Glomerular endothelial cell (primary cell): ENCODE data around the gene RBP3. TPM values are rescaled to one million over a fixed set of nuclear protein-coding genes. Genes with fewer than 3 reads are reported as not detected.

ENCODE experiments used
- DNase-seq: peaks from one replicate; pipeline ENCODE4 v3.0.0-alpha.2; 2011; ENCODE audit warnings: low read depth, low spot score; ENCODE audit errors: extremely low read depth
- total RNA-seq: library from RNA; depleted of rRNA; stranded (reverse); fragments of >200 nt; gene quantifications from 2 replicates; pipeline ENCODE4 v1.2.3, GENCODE V29; 2015

RBP3 gene
- total RNA-seq, 1 donor from 2014 or later, result not detected

DNA sequence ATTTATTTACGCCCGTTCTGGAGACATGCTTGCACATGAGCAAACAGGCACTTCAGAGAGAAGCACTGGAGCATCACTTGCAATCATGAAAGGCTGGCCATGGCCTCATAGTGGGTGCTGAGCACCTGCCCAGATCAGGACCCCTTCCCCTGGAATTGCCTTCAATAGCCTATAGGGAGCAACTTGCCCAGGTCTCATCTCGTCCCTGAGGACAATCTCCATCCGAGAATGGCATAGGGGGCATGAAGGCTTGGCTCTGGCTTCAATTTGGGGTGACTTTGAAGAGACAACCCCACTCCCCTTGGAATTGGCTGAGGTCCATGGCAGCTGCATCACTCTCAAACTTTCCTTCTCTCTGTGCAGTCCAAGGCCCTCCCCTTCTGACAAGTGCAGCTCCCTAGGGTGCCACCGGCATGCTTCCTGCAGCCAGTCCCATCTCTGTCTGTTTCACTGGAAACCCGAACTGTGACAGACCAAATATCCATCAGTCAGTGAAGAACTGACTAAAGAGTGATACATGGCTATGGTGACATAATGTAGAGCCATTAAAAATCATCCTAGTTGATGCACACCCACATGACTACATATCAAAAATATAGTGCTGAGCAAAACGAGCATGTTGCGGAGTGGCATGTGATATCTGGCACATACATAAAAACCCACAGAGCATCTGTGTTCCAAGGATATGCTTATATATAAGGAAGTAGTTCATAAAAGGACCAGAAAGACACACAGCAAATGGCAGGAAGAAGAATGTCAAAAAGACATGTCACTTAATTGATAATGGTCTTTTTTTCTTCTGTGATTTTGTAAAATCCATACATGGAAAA, 13.5 kb upstream of the RBP3 start:
- no peak for DNase-seq

DNA sequence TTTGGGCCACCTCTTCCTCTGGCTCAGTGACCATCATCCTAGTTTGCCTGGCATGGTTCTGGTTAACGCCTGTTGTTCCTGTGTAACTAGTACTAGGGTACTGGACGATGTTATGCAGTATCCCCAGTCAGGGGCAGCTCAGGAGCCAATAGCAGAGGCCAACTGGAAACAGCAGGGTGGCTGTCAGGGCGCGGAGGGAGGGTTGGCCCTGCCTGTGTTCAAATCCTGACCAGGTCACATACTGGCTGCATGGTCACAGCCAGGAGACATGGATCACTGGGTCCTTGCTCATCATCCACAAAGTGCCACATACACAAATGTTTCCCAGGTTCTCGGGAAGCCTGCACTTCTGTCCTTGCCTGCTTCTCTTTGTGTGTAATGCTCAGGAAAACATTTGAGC, 12.3 kb upstream of the RBP3 start:
- no peak for DNase-seq

DNA sequence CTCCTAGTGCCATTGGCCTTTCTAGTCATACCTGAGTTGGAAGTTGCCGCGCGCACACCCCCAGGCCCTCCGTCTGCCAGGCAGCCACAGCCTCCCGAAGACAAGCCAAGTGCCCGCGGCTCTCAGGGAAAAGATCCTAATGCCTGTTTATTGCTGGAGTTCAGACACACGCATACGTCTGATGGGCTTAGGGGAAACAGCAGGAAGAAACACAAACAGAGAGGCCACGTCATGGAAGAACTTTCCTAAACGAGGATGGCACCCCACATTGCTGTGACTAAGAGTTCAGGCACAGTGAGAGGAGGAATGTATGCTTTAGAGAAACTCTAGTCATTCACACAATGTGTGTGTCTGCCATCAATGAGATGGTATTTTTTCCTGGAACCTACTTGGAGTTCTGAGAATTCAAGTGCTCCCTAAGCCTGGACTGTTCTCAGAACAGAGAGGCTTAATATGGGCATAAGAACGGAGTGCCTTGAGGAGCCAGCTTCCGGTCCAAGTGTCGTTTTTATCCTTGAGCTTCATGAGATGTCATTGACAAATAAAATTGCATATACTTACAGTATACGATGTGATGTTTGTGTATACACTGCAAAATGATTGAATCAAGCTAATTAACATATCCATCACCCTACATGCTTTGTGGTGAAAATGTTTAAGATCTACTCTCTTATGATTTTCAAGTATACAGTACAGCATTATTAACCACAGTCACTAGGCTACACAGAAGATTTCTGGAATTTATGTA, 11.6 kb upstream of the RBP3 start:
- no peak for DNase-seq

DNA sequence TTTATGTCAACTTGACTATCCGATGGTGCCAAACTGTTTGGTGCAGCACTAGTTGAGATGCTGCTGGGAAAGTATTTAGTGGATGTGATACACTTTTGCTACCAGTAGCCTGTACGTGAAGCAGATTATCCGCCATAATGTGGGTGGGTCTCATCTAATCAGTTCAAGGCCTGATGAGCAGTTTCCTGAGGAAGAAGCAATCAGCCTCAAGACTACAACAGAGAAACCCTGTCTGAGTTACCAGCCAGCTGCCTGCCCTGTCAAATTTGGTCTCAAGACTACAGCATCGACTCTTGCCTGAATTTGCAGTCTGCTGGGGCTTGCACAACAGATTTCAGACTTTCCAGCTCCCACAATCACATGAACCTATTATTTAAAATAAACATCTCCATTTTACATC, 10.9 kb upstream of the RBP3 start:
- no peak for DNase-seq

DNA sequence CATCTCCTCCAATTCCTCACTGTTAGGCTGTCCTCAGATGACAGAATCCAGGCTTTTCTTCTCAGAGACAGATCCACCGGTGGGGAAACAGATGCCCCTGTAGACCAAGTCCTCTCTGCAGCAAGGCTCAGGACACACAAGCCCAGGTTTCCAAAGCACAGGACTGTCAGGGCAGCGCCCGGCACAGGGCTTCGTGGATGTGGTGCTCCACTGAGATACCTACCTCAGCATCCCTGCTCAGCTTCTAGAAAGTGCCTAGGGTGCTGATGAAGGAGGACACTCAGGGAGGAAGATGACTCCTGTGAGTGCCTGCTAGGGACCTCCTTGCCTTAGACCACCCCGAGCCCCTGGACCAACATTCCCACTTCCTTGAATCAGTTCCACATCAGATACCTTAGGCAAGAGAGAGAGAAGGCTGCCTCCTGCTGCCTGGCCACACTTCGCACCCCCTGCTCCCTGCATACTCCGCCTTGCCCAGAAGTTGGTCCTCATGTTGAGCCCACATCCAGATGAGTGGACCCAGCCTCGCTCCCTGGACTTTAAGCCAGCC, 8.9 kb upstream of the RBP3 start:
- no peak for DNase-seq

DNA sequence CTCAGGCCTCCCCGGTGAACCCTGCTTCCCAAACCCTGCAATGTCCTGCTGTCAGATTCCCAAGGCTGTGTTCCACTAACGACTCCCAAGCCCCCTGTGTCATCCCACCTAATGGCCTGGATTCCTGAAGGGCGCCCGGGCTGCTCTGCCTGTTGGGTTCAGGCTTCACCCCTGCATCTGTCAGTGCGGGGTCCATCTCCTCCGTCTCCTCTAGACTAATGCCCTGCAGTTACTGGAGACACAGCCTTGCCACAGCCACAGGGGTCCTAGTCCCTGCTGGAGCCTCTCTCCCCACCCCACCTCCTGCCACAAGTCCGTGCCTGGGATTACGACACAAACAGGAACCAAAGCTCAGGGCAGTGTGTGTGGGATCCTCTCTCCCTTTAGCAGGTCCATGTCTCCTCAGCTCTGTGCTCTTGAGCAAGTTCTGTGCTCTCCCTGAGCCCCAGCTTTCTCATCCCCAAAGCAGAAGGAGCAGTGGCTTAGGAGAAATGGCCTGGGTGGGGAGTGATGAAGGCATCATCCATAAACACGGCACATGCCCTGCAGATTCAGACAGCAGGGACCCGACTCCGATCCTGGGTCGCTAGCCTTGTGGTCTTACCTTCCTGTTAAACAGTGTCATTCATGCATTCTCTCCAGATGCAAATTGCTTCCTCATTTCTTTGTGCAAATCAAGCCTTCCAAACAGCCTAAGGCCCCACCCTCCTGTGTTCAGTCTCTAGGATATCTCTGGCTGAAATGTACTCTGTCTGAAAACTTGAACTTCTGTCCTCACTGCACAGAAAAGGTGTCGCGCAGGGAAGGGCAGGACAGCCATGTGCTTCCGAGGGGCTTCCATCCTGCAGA, 8.2 kb upstream of the RBP3 start:
- no peak for DNase-seq

DNA sequence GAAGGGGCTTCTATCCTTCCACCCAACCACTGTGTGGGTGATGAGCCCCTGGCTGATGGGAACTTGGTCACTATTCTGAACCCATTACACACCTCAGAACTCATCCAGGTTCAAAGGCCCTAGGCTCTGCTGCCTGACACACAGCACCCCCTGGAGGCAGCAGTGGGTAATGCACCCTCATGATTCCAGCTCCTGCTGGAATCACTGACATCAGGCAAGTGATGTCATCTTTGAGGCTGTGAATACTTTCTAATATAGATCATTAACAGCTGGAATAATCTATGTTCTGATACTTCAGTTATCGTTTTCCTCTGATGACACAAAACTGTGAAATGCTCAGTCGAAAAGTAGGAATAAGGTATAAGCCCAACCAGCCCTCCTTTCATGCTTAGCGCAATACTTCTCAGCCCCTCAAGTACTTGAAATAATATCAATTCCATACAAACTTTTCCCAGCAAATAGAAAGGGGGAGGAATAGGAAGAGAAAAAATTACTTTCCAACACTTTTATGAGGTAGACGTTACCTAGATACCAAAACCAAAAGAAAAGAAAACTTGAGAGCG, 7.5 kb upstream of the RBP3 start:
- peak; percentile 22 for DNase-seq

DNA sequence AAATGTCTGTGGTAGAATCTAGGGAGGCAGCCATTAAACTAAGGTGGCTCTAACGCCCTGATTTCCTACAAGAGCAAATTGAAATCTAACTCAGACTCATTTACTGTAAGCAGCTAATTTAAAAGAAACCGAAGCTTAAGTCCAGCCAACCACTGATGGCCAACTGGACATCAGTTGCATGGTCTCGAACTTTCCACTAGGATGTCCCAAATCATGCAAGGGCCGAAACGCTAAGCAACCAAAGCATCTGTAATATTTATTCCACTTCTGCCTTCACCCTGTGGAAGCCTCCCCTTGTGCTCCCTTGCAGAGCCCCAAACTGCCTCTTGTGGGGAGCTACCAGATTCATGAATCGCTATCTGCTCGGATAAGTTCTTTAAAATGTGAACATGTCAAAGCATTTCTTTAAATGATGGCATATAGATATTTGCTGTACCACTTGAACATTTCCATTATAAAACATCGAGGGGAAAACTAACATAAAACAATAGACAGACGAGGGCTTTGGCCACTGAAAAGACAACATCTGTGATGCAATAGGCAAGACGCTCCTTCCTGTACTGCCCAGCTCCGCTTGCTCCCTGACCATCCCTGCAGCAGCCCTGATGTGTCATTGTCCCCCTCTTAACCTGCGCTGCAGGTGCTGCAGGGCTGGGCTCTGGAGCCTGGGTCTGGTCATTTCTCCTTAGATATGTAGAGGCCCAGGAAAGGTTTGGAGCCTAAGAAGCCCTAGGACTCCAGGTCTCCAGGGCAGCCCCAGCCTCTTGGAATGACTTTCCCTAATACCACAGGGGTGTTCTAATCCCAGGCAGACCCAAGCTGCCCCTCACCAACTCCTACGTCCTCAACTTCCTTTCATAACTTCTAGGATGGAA, 2.9 kb upstream of the RBP3 start:
- DNase-seq, result no peak

DNA sequence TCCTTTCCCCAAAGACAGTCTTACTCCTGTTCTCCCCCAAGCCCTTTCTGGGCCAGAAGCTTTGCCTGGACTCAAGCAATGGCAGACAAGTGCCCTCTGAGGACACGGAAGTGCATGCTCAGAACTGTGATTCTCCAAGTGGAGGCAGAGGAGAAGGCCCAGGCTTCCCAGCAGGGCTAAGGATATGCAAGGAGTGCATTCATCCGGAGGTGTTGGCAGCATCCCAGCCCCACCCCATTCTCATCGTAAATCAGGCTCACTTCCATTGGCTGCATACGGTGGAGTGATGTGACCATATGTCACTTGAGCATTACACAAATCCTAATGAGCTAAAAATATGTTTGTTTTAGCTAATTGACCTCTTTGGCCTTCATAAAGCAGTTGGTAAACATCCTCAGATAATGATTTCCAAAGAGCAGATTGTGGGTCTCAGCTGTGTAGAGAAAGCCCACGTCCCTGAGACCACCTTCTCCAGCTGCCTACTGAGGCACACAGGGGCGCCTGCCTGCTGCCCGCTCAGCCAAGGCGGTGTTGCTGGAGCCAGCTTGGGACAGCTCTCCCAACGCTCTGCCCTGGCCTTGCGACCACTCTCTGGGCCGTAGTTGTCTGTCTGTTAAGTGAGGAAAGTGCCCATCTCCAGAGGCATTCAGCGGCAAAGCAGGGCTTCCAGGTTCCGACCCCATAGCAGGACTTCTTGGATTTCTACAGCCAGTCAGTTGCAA, 1.4 kb upstream of the RBP3 start:
- DNase-seq, result no peak

DNA sequence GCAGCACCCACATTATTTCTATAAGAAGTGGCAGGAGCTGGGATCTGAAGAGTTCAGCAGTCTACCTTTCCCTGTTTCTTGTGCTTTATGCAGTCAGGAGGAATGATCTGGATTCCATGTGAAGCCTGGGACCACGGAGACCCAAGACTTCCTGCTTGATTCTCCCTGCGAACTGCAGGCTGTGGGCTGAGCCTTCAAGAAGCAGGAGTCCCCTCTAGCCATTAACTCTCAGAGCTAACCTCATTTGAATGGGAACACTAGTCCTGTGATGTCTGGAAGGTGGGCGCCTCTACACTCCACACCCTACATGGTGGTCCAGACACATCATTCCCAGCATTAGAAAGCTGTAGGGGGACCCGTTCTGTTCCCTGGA, 874 bp upstream of the RBP3 start:
- DNase-seq, result no peak

DNA sequence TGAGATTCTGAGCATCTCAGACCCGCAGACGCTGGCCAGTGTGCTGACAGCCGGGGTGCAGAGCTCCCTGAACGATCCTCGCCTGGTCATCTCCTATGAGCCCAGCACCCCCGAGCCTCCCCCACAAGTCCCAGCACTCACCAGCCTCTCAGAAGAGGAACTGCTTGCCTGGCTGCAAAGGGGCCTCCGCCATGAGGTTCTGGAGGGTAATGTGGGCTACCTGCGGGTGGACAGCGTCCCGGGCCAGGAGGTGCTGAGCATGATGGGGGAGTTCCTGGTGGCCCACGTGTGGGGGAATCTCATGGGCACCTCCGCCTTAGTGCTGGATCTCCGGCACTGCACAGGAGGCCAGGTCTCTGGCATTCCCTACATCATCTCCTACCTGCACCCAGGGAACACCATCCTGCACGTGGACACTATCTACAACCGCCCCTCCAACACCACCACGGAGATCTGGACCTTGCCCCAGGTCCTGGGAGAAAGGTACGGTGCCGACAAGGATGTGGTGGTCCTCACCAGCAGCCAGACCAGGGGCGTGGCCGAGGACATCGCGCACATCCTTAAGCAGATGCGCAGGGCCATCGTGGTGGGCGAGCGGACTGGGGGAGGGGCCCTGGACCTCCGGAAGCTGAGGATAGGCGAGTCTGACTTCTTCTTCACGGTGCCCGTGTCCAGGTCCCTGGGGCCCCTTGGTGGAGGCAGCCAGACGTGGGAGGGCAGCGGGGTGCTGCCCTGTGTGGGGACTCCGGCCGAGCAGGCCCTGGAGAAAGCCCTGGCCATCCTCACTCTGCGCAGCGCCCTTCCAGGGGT, 703 bp downstream of the RBP3 start:
- DNase-seq, result no peak

DNA sequence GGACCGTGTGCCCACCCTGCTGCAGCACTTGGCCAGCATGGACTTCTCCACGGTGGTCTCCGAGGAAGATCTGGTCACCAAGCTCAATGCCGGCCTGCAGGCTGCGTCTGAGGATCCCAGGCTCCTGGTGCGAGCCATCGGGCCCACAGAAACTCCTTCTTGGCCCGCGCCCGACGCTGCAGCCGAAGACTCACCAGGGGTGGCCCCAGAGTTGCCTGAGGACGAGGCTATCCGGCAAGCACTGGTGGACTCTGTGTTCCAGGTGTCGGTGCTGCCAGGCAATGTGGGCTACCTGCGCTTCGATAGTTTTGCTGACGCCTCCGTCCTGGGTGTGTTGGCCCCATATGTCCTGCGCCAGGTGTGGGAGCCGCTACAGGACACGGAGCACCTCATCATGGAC, 1.4 kb downstream of the RBP3 start:
- no peak for DNase-seq

DNA sequence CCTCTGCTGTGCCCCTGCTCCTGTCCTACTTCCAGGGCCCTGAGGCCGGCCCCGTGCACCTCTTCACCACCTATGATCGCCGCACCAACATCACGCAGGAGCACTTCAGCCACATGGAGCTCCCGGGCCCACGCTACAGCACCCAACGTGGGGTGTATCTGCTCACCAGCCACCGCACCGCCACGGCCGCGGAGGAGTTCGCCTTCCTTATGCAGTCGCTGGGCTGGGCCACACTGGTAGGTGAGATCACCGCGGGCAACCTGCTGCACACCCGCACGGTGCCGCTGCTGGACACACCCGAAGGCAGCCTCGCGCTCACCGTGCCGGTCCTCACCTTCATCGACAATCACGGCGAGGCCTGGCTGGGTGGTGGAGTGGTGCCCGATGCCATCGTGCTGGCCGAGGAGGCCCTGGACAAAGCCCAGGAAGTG, 1.8 kb downstream of the RBP3 start:
- no peak for DNase-seq

DNA sequence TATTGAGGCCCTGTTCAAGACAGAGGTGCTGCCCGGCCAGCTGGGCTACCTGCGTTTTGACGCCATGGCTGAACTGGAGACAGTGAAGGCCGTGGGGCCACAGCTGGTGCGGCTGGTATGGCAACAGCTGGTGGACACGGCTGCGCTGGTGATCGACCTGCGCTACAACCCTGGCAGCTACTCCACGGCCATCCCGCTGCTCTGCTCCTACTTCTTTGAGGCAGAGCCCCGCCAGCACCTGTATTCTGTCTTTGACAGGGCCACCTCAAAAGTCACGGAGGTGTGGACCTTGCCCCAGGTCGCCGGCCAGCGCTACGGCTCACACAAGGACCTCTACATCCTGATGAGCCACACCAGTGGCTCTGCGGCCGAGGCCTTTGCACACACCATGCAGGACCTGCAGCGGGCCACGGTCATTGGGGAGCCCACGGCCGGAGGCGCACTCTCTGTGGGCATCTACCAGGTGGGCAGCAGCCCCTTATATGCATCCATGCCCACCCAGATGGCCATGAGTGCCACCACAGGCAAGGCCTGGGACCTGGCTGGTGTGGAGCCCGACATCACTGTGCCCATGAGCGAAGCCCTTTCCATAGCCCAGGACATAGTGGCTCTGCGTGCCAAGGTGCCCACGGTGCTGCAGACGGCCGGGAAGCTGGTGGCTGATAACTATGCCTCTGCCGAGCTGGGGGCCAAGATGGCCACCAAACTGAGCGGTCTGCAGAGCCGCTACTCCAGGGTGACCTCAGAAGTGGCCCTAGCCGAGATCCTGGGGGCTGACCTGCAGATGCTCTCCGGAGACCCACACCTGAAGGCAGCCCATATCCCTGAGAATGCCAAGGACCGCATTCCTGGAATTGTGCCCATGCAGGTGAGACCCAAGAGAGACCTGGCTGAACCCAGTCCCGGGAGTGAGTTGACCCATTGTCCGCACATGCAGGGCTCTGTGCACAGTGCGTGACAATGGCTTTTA, 2.8 kb downstream of the RBP3 start:
- DNase-seq, result no peak

DNA sequence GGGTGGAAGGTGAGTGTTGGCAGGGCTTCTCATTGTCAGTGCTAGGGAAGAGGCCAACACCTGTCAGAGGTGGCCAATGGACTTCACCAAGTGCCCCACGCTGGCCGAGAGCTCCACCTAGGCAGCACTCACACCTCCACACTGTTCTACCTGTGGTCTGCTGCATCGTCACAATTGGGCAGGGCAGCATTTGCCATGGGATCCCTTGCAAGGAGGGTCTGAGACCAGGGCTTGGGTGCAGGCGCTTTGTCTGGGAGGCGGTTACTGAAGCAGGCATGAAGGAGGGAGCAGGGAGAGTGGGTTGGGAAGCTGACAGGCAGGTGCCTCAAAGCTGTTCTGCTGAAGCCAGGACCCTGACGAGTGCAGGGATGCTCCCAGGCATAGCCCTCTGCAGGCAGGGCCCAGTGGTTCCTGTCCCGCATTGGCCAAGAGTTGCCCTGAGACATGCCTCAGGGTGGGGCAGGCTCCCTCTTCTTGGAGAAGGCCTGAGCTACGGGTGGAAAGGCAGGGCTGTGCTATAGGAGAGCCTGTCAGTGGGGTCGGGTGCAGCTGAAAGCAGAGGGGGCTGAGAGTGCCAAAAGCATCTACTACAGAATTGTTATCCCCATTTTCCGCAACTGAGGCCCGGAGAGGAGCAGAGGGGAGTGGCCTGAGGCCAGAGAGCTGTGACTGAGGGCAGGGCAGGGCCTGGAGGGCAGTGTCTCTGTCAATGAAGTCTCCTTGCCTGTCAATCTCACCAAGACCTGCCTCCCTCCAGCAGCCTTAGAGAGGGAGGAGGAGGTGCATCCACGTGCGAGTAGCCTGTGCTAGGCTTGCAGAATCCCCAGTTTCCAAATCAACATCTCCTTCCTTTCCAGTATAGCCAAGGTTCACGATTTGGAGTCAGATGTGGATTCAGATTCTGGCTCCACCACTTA, 4.0 kb downstream of the RBP3 start:
- DNase-seq, result no peak

DNA sequence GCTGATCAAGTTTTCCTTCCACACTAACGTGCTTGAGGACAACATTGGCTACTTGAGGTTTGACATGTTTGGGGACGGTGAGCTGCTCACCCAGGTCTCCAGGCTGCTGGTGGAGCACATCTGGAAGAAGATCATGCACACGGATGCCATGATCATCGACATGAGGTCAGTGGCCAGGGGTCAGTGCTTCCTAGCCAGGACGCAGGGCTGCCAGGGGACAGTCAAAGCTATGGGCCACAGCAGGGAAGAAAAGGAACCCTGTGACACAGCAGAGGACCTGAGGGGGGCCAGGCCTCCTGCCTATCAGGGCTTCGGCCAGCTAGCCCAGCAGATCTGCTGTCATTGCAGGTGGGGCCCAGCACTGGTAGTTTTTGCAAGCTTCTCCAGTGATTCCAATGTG, 5.2 kb downstream of the RBP3 start:
- no peak for DNase-seq
